Muscle of leg (tissue), 11 donors: ENCODE measurements around the gene RGL3. TPM values are rescaled to one million over a fixed set of nuclear protein-coding genes. Genes with fewer than 3 reads are reported as not detected.

Source experiments
- DNase-seq: peaks from one replicate; pipeline ENCODE4 v3.0.0; 2013
- H3K27ac ChIP-seq: one replicate; pipeline ENCODE4 v1.5.1; 2013; ENCODE audit warnings: mild to moderate bottlenecking, low read length, control low read depth
- H3K27me3 ChIP-seq: one replicate; pipeline ENCODE4 v1.6.1; 2013; ENCODE audit warnings: low read length; ENCODE audit not compliant: control insufficient read depth, insufficient read depth
- H3K36me3 ChIP-seq: one replicate; pipeline ENCODE4 v1.6.1; 2013; ENCODE audit warnings: low read length; ENCODE audit not compliant: control insufficient read depth, insufficient read depth
- H3K4me1 ChIP-seq: one replicate; pipeline ENCODE4 v1.6.1; 2013; ENCODE audit warnings: low read length; ENCODE audit not compliant: control insufficient read depth, insufficient read depth
- H3K4me3 ChIP-seq: one replicate; pipeline ENCODE4 v1.5.1; 2013; ENCODE audit warnings: low read length, control low read depth
- H3K9me3 ChIP-seq: replicated peaks from 2 replicates; pipeline ENCODE4 v1.6.1; 2013; ENCODE audit warnings: low read depth, low read length; ENCODE audit not compliant: control insufficient read depth
- whole genome bisulfite sequencing: methylation state at CpG from one replicate; pipeline ENCODE4 v1.1.5; 2013; ENCODE audit warnings: missing lambda C conversion rate; ENCODE audit not compliant: insufficient coverage; 5-methylcytosine and 5-hydroxymethylcytosine counted together
- polyA plus RNA-seq, 8 donors: library from polyadenylated mRNA; unstranded; fragments of 120-200 nt; gene quantifications; one replicate each; pipeline versions ENCODE4 v1.2.1 to v1.2.3, GENCODE V29; 2013; ENCODE audit warnings: inconsistent platforms in 1 of 8, low replicate concordance in 1 of 8; ENCODE audit not compliant: insufficient read length in 8 of 8, insufficient read depth in 1 of 8
- total RNA-seq: library from RNA; stranded (reverse); fragments of 120-200 nt; gene quantifications from one replicate; pipeline ENCODE4 v1.2.4, GENCODE V29; 2013

Gene RGL3
- total and polyA plus RNA-seq, 9 donors = 0.12 to 2.3 (median 0.38) TPM

DNA sequence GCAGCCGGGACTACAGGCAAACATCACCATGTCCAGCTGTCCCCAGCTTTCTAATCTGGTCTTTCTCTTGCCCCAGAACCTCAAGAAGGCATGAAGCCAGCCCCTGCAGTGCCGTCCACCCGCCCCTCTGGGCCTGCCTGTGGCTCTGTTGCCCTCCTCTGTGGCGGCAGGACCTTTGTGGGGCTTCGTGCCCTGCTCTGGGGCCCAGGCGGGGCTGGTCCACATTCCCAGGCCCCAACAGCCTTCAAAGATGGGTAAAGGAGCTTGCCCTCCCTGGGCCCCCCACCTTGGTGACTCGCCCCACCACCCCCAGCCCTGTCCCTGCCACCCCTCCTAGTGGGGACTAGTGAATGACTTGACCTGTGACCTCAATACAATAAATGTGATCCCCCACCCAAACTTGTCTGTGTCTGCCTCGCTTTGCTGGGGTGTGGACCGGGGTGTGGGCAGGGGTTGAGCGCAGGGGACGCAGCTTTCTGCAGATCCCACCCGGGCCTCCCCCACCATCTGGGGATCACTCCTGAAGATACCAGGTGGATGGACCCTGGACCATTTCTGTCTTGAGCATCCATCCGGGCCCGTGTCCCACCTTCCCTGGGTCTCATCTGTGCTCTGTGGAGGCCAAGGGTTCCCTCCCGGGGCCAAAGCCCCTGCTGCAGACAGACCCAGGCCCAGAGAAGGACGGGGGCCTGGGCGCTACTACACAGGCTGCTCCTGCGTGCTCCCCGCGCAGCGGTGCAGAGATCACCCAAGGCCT lies 31.6 kb upstream of the RGL3 start:
- H3K4me1 ChIP-seq = peaks cover 6% of the 10 kb centered on the region
- no peak for DNase-seq
- no peak overlapping the region for H3K27ac ChIP-seq
- H3K36me3 ChIP-seq = peaks cover 42% of the 10 kb centered on the region
- H3K4me3 ChIP-seq = no peak overlapping the region
- H3K9me3 ChIP-seq = no peaks in the 10 kb centered on the region
- no peaks in the 10 kb centered on the region for H3K27me3 ChIP-seq
- WGBS = 78% methylated on average over 9 of the region's 21 CpGs

DNA sequence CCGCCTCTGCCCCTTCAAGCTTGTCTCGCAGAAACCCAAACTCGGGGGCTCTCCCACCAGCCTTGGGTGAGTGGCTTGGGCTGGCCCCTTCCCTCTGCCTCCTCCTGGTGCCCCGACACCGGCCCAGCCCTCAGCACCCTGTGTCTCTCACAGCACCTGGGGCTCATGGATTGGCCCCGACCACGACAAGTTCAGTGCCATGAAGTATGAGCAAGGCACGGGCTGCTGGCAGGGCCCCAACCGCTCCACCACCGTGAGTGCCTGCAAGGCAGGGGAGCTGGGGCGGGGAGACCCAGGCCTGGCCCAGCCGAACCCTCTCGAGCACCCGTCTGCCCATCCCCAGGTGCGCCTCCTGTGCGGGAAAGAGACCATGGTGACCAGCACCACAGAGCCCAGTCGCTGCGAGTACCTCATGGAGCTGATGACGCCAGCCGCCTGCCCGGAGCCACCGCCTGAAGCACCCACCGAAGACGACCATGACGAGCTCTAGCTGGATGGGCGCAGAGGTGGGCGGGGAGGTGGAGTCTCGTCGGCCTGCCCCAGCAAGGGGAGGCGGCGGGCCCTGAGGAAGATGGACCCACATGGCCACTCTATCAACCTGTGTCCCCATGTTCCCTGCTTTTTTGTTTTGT lies 29.9 kb upstream of the RGL3 start:
- Histone ChIP-seq H3K27me3 (no peaks in the 10 kb centered on the region), H3K4me3 (no peak overlapping the region), H3K9me3 (no peaks in the 10 kb centered on the region), H3K27ac (no peak overlapping the region), H3K4me1 (peaks cover 6% of the 10 kb centered on the region), H3K36me3 (peaks cover 59% of the 10 kb centered on the region)
- no peak for DNase-seq
- 93% methylated on average over 31 of the region's 31 CpGs for WGBS

DNA sequence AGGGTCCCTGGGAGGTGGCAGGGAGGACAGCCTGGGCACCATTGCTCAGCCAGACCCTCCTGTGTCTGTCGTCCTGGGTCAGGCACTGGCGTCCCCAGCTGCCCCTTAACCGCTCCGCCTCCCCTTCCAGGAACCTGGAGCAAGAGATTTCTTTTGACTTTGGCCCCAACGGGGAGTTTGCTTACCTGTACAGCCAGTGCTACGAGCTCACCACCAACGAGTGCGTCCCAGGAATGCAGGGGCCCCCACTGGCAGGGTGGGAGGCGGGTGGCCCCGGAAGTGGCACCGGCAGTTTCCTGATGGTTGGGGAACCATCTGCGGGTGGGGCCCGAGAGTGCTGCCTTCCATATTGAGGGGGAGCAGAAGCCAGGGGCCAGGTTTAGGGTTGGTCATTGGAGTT lies 29.3 kb upstream of the RGL3 start:
- no peaks in the 10 kb centered on the region for H3K27me3 ChIP-seq
- peaks cover 6% of the 10 kb centered on the region for H3K4me1 ChIP-seq
- no peaks in the 10 kb centered on the region for H3K9me3 ChIP-seq
- H3K27ac ChIP-seq = no peak overlapping the region
- 88% methylated on average over 12 of the region's 13 CpGs for WGBS
- peaks cover 62% of the 10 kb centered on the region for H3K36me3 ChIP-seq
- H3K4me3 ChIP-seq = no peak overlapping the region
- no peak for DNase-seq

DNA sequence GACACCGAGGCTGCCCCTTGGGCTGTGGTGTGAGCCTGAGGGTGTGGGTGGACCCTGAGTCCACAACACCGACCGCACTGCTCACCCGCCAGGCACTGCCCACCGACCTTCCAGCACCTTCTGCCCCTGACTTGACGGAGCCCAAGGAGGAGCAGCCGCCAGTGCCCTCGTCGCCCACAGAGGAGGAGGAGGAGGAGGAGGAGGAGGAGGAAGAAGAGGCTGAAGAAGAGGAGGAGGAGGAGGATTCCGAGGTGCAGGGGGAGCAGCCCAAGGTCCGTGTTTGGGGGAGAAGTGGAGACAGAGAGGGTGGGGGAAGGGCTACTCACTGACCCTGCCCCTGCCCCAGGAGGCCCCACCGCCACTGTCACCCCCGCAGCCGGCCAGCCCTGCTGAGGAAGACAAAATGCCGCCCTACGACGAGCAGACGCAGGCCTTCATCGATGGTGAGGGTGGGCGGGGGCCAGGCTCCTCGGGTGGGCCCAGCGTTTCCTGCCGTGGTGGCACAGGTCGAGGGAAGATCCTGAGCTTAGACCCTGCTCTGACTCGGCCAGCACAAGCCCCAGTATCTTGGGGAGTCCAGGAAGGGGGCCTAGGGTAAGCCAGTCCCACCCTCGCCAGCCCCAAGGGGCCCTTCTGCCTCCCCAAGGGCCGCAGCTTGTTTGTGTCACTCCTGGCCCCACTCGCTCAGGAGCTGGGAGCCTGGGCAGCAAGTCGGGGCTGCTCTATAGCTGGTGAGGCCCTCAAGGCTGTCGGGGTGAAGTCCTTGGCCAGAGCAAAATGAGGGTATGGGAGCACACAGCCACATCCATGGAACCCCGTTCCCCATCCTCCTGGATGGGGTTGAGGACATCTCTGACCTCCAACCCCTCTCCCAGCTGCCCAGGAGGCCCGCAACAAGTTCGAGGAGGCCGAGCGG lies 28.5 kb upstream of the RGL3 start:
- 86% methylated on average over 24 of the region's 35 CpGs for WGBS

DNA sequence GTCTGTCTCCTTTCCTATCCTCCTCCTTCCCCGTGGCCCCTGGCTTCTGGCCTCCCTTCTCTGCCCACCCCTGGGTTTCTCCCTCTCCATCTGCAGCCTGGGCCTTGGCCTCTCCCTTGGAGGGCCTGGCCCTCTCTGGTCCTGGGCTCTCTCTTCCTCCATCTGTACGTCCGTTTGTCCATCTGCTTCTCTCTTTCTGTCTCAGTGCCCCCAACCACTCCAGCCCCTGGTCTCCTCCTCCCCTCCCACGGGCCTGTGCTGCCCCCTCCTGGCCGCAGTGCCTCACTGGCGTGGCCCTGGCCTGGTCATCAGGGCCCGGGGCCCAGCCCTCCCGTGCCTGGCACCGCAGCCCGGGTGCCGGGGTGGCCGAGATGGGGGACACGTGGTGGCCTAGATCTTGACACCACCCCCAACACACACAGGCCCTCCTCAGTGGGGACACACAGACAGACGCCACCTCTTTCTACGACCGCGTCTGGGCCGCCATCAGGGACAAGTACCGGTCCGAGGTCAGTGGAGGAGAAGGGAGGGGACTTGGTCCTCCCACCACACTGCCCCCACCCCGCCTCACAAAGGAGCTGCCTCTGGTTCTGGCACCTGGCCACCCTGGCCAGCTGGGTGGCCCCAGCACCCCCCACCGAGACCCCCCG lies 27.7 kb upstream of the RGL3 start:
- peaks cover 74% of the 10 kb centered on the region for H3K36me3 ChIP-seq
- H3K27me3 ChIP-seq = no peaks in the 10 kb centered on the region
- H3K4me3 ChIP-seq = no peak overlapping the region
- 43% methylated on average over 9 of the region's 23 CpGs for WGBS
- no peak overlapping the region for H3K27ac ChIP-seq
- peak; percentile 28 for DNase-seq
- H3K9me3 ChIP-seq = no peaks in the 10 kb centered on the region
- H3K4me1 ChIP-seq = peaks cover 4% of the 10 kb centered on the region

More for the DNA sequence above, 28.5 kb upstream of the RGL3 start:
- Histone ChIP-seq H3K4me3 (no peak overlapping the region), H3K27me3 (no peaks in the 10 kb centered on the region), H3K27ac (no peak overlapping the region), H3K36me3 (peaks cover 66% of the 10 kb centered on the region), H3K4me1 (peaks cover 6% of the 10 kb centered on the region), H3K9me3 (no peaks in the 10 kb centered on the region)
- DNase-seq = no peak

DNA sequence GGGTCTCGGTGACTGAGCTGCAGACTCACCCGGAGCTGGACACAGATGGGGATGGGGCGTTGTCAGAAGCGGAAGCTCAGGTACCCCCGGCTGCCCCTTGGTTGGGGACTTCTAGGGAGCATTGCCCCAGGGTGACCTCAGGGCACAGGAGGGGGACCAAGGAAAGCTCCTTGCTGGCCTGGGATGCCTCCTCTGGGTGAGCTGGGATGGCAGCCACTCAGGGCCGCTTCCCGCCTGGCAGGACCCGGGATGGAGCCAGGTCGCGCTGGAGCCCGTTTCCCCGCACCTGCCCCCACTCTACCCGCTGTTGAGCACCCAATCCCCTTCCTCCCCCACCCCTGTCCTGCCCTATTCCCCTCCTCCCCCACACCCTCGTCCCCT lies 27.1 kb upstream of the RGL3 start:
- H3K9me3 ChIP-seq = no peaks in the 10 kb centered on the region
- no peaks in the 10 kb centered on the region for H3K27me3 ChIP-seq
- H3K4me1 ChIP-seq = no peaks in the 10 kb centered on the region
- H3K27ac ChIP-seq = no peak overlapping the region
- no peak for DNase-seq
- H3K36me3 ChIP-seq = peaks cover 79% of the 10 kb centered on the region
- 81% methylated on average over 14 of the region's 14 CpGs for WGBS
- H3K4me3 ChIP-seq = no peak overlapping the region

DNA sequence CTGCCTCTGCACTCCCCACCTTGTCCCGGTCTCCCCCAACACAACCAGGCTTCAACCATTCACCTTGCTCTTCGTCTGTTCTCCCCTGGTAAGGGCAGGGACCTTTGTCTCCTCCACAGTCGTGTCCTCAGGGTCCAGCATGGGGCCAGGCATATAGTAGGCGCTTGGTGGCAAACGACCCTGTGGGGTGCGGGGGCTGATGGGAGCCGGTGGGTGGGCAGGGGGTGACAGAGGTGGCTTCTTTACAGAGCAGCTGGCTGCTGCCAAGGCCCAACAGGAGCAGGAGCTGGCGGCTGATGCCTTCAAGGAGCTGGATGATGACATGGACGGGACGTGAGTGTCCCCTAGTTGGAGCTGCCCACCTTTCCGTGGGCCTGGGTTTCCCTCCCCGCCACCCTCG lies 26.0 kb upstream of the RGL3 start:
- Histone ChIP-seq H3K27me3 (no peaks in the 10 kb centered on the region), H3K27ac (no peak overlapping the region), H3K36me3 (peaks cover 80% of the 10 kb centered on the region), H3K4me1 (no peaks in the 10 kb centered on the region), H3K9me3 (no peaks in the 10 kb centered on the region), H3K4me3 (no peak overlapping the region)
- DNase-seq = no peak
- 89% methylated on average over 12 of the region's 13 CpGs for WGBS

DNA sequence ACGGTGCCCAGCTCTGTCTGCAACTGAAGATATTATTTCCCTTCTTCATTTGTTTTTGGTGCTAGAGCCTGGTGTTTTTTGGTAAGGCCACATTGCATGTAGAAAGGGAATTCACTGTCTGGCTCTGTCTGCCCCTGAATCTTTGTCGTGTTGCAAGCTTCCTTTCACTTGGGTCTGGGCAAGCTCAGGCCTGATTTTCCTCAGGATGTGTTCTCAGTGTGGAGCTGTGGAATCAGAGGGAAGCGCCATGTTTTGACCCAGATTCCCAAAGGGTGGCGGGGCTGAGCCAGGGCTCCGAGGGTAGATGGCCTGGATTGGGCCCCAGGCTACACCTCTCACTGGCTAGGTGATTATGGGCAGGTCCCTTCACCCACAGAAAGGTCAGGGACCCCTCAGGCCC lies 24.9 kb upstream of the RGL3 start:
- Histone ChIP-seq H3K36me3 (peaks cover 82% of the 10 kb centered on the region), H3K4me3 (no peak overlapping the region), H3K9me3 (no peaks in the 10 kb centered on the region), H3K27me3 (no peaks in the 10 kb centered on the region), H3K27ac (no peak overlapping the region), H3K4me1 (no peaks in the 10 kb centered on the region)
- WGBS = 75% methylated on average over 5 of the region's 5 CpGs
- DNase-seq = no peak

DNA sequence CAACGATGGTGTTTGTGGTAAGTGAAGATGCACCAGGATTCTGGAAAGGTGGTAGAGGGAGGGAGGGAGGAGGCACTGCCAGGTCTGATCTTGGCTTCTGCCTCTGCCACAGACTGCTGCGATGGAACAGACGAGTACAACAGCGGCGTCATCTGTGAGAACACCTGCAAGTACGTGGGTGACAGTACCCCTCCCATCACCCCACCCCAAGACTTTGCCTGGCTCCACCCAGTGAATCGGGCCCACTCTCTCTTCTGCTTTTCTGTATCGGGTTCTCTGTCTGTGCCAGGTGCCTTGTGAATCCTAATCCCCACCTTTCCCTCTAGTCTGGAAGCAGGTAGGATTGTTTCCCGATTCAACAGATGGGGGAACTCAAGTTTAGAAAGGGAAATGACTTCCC lies 18.8 kb upstream of the RGL3 start:
- H3K27me3 ChIP-seq = no peaks in the 10 kb centered on the region

More for the DNA sequence above, 18.8 kb upstream of the RGL3 start:
- 93% methylated on average over 5 of the region's 9 CpGs for WGBS
- Histone ChIP-seq H3K36me3 (peaks cover 52% of the 10 kb centered on the region), H3K4me1 (peaks cover 14% of the 10 kb centered on the region), H3K9me3 (no peaks in the 10 kb centered on the region), H3K27ac (no peak overlapping the region), H3K4me3 (no peak overlapping the region)
- no peak for DNase-seq
